Lung (tissue), 12 donors: ENCODE measurements around the gene MAGEB2. TPM values are rescaled to one million over a fixed set of nuclear protein-coding genes. Genes with fewer than 3 reads are reported as not detected.
"Not testable (repeated sequence)": the region's sequence is repeated elsewhere in the genome, so short reads cannot be mapped to it uniquely, and the experiment has no call there.

ENCODE experiments used
- ATAC-seq: fragments of 200-7000 bp; cut with Tn5 transposase; one replicate; pipeline ENCODE4 v1.9.1; 2020; ENCODE audit warnings: moderate number of reproducible peaks; ENCODE audit not compliant: insufficient read depth, low FRiP score
- DNase-seq, 3 donors: peaks; one replicate each; pipeline ENCODE4 v3.0.0-alpha.2; 2013 to 2017
- H3K27ac ChIP-seq, 2 donors: one replicate each; pipeline ENCODE4 v1.5.1; 2013; ENCODE audit warnings: mild to moderate bottlenecking in 2 of 2, moderate library complexity in 2 of 2, control low read depth in 1 of 2, inconsistent platforms in 1 of 2, low read depth in 1 of 2, low read length in 1 of 2
- H3K27me3 ChIP-seq, 3 donors: one replicate each; pipeline ENCODE4 v1.5.1; 2013; ENCODE audit warnings: low read length in 2 of 3; ENCODE audit not compliant: control insufficient read depth in 3 of 3, insufficient read depth in 3 of 3
- H3K36me3 ChIP-seq, 4 donors: one replicate each; pipeline ENCODE4 v1.5.1; 2013; ENCODE audit warnings: low read length in 4 of 4, mild to moderate bottlenecking in 1 of 4, moderate library complexity in 1 of 4; ENCODE audit not compliant: control insufficient read depth in 4 of 4, insufficient read depth in 4 of 4
- H3K4me1 ChIP-seq, 5 donors: one replicate each; pipeline ENCODE4 v1.5.1; 2013; ENCODE audit warnings: low read length in 5 of 5, mild to moderate bottlenecking in 2 of 5, moderate library complexity in 1 of 5; ENCODE audit not compliant: control insufficient read depth in 5 of 5, insufficient read depth in 5 of 5
- H3K4me3 ChIP-seq: one replicate; pipeline ENCODE4 v1.5.1; 2013; ENCODE audit warnings: mild to moderate bottlenecking, control low read depth, moderate library complexity
- H3K9ac ChIP-seq, 2 donors: one replicate each; pipeline ENCODE4 v1.5.1; 2013; ENCODE audit warnings: low read length in 2 of 2, control low read depth in 1 of 2; ENCODE audit not compliant: insufficient read depth in 1 of 2
- H3K9me3 ChIP-seq, 4 donors: one replicate each; pipeline ENCODE4 v1.5.1; 2013; ENCODE audit warnings: low read length in 3 of 4, mild to moderate bottlenecking in 1 of 4, moderate library complexity in 1 of 4; ENCODE audit not compliant: control insufficient read depth in 4 of 4, insufficient read depth in 3 of 4
- CTCF ChIP-seq: IDR thresholded peaks from 2 replicates; pipeline ENCODE4 v1.5.1; 2012; ENCODE audit warnings: mild to moderate bottlenecking; ENCODE audit errors: control extremely low read depth, extremely low read depth
- whole genome bisulfite sequencing, 2 donors: extraction: QIAGEN DNeasy Blood & Tissue Kit; methylation state at CpG; one replicate each; pipeline ENCODE4 v1.1.7; 2013; 5-methylcytosine and 5-hydroxymethylcytosine counted together
- polyA plus RNA-seq, 2 donors: library from polyadenylated mRNA; stranded (reverse); fragments of 200-250 nt; gene quantifications; one replicate each; pipeline ENCODE4 v1.2.1, GENCODE V29; 2013
- total RNA-seq, 2 donors: library from RNA; depleted of rRNA in 1 of 2; stranded (reverse); fragments of >200 nt in 1 of 2; gene quantifications; one replicate each; pipeline ENCODE4 v1.2.1, GENCODE V29; 2014 to 2021
- donor health status: control.
- donor health status: control.
- donor health status: Bipolar disorder and iron deficiency.
- donor health status: healthy.
- donor health status: DM: yes; HTN: yes; CAD: no.

MAGEB2 gene
- total and polyA plus RNA-seq, 4 donors = not detected

- DNase-seq (peak in 1 of 3 donors; percentile 2), ATAC-seq (no peak)
- Histone ChIP-seq H3K36me3 (no peaks in the 10 kb centered on the region), H3K9me3 (no peaks in the 10 kb centered on the region), H3K27ac (no peak overlapping the region), H3K4me1 (no peaks in the 10 kb centered on the region), H3K4me3 (no peak overlapping the region), H3K27me3 (peaks cover 0 to 5% (median 4%) of the 10 kb centered on the region in 3 donors), H3K9ac (no peak overlapping the region)
- no peak for TF ChIP-seq CTCF
- WGBS, 2 donors = 55 to 58% methylated on average over 3 of the region's 3 CpGs
Observed at GRCh38 chrX:30183554-30183953, 31.8 kb upstream of the MAGEB2 start.

GRCh38 chrX:30190426-30190825 lies 24.9 kb upstream of the MAGEB2 start:
- Histone ChIP-seq H3K4me3 (no peak overlapping the region), H3K27ac (no peak overlapping the region), H3K9me3 (no peaks in the 10 kb centered on the region), H3K9ac (no peak overlapping the region), H3K27me3 (peaks cover 0 to 3% (median 2%) of the 10 kb centered on the region in 3 donors), H3K36me3 (no peaks in the 10 kb centered on the region), H3K4me1 (no peaks in the 10 kb centered on the region)
- DNase-seq = no peak
- 85 to 93% methylated on average over 2 of the region's 2 CpGs for WGBS, 2 donors
- TF ChIP-seq CTCF = no peak
- no peak for ATAC-seq

- not testable (repeated sequence) for ATAC-seq
- 60 to 91% methylated on average over 6 of the region's 6 CpGs for WGBS, 2 donors
Observed at GRCh38 chrX:30193910-30194309, 21.5 kb upstream of the MAGEB2 start.

GRCh38 chrX:30196322-30196721 lies 19.0 kb upstream of the MAGEB2 start:
- no peak for TF ChIP-seq CTCF
- no peaks in the 10 kb centered on the region for H3K9me3 ChIP-seq
- no peak overlapping the region for H3K4me3 ChIP-seq
- ATAC-seq (no peak), DNase-seq (peak in 1 of 3 donors; percentile 6)
- peaks cover 0 to 7% (median 3%) of the 10 kb centered on the region in 3 donors for H3K27me3 ChIP-seq
- H3K36me3 ChIP-seq = no peaks in the 10 kb centered on the region
- 0 to 18% methylated on average over 1 of the region's 1 CpG for WGBS, 2 donors
- H3K27ac ChIP-seq = no peak overlapping the region
- no peaks in the 10 kb centered on the region for H3K4me1 ChIP-seq
- H3K9ac ChIP-seq = no peak overlapping the region

More at GRCh38 chrX:30193910-30194309, 21.5 kb upstream of the MAGEB2 start:
- not testable (repeated sequence) for H3K9me3 ChIP-seq, H3K9ac ChIP-seq, DNase-seq, H3K4me1 ChIP-seq, H3K27me3 ChIP-seq, H3K4me3 ChIP-seq, H3K36me3 ChIP-seq, H3K27ac ChIP-seq
